ENCODE measurements around the gene COL19A1. TPM values are rescaled to one million over a fixed set of nuclear protein-coding genes. Genes with fewer than 3 reads are reported as not detected.

The COL19A1 gene
- polyA plus RNA-seq, 1 of the 3 experiments (the other 2 are of a cell fraction), result 0.15 TPM

GRCh38 chr6:70099732-70100131 is 233.4 kb downstream of the COL19A1 start:
- no peaks in the 10 kb centered on the region for H3K9me3 ChIP-seq
- H3K4me1 ChIP-seq (ENCODE audit: control insufficient read depth in 1 of 2, insufficient read depth in 2 of 2, low read depth in 1 of 2, low read length in 1 of 2), result no peaks in the 10 kb centered on the region; a peak in 1 of 4 replicates
- H3K4me2 ChIP-seq, result no peak overlapping the region
- H3K9ac ChIP-seq, result no peak overlapping the region
- H3K27me3 ChIP-seq (ENCODE audit: insufficient read depth), result no peaks in the 10 kb centered on the region
- no peaks in the 10 kb centered on the region for H3K79me2 ChIP-seq (ENCODE audit: insufficient read depth)
- H2AFZ ChIP-seq (ENCODE audit: low read depth), result no peak overlapping the region
- no peaks in the 10 kb centered on the region for H4K20me1 ChIP-seq (ENCODE audit: insufficient read depth)
- no peaks in the 10 kb centered on the region for H3F3A ChIP-seq (replicated peaks; ENCODE audit: insufficient read depth)
- H3K36me3 ChIP-seq (replicated peaks in 1 of 2; ENCODE audit: control insufficient read depth in 1 of 2, insufficient read depth in 2 of 2, low read length in 1 of 2), result no peaks in the 10 kb centered on the region
- CTCF ChIA-PET, result no interaction called here
- POLR2A ChIA-PET, result no interaction called here
- H3K9me2 ChIP-seq, result no peaks in the 10 kb centered on the region
- H3K27ac ChIP-seq (ENCODE audit: low read depth in 2 of 2, low read length in 1 of 2), result no peak overlapping the region
- no peak overlapping the region for H3K4me3 ChIP-seq (ENCODE audit: low read depth in 2 of 2, low read length in 1 of 2)
- DNase-seq, result no peak
- TF ChIP-seq USF1 (IDR thresholded peaks at IDR 0.05; ENCODE audit: borderline replicate concordance, low read depth) (no peak), GABPA (IDR thresholded peaks at IDR 0.05; ENCODE audit: low read depth) (no peak), EP300 (IDR thresholded peaks at IDR 0.05; ENCODE audit: borderline replicate concordance in 1 of 2, low read depth in 1 of 2, low read length in 1 of 2) (no peak), MAX (IDR thresholded peaks at IDR 0.05; ENCODE audit: low read depth) (no peak), FOXJ3 (CRISPR knock-in tag; IDR thresholded peaks at IDR 0.05) (no peak), GATA2 (CRISPR knock-in tag; IDR thresholded peaks at IDR 0.05) (no peak), TAF1 (IDR thresholded peaks at IDR 0.05; ENCODE audit: borderline replicate concordance, low read depth, low read length) (no peak)
- WGBS (ENCODE audit: low lambda C conversion rate), result 80% methylated on average over 3 of the region's 3 CpGs

GRCh38 chr6:70103798-70104197 is 237.4 kb downstream of the COL19A1 start:
- ChIA-PET CTCF (interaction anchor here (0.7 to 1.9 kb wide), 5 partner anchors 9 to 373 kb away, joined by 3 to 6 read pairs (median 3); no protein-coding TSS in a partner anchor), POLR2A (no interaction called here)
- no peak overlapping the region for H2AFZ ChIP-seq (ENCODE audit: low read depth)
- no peak overlapping the region for H3K4me2 ChIP-seq
- no peaks in the 10 kb centered on the region for H3K79me2 ChIP-seq (ENCODE audit: insufficient read depth)
- no peak for DNase-seq
- H3K4me1 ChIP-seq (ENCODE audit: control insufficient read depth in 1 of 2, insufficient read depth in 2 of 2, low read depth in 1 of 2, low read length in 1 of 2), result no peaks in the 10 kb centered on the region; a peak in 1 of 4 replicates
- H4K20me1 ChIP-seq (ENCODE audit: insufficient read depth), result no peaks in the 10 kb centered on the region
- no peak overlapping the region for H3K27ac ChIP-seq (ENCODE audit: low read depth in 2 of 2, low read length in 1 of 2)
- WGBS (ENCODE audit: low lambda C conversion rate), result 81% methylated on average over 1 of the region's 1 CpG
- H3F3A ChIP-seq (replicated peaks; ENCODE audit: insufficient read depth), result no peaks in the 10 kb centered on the region
- H3K36me3 ChIP-seq (replicated peaks in 1 of 2; ENCODE audit: control insufficient read depth in 1 of 2, insufficient read depth in 2 of 2, low read length in 1 of 2), result no peaks in the 10 kb centered on the region
- peak; percentile 51 for TF ChIP-seq CTCF (IDR thresholded peaks at IDR 0.05)
- no peak for TF ChIP-seq USF1 (IDR thresholded peaks at IDR 0.05; ENCODE audit: borderline replicate concordance, low read depth)
- no peaks in the 10 kb centered on the region for H3K9me2 ChIP-seq
- H3K27me3 ChIP-seq (ENCODE audit: insufficient read depth), result no peaks in the 10 kb centered on the region
- H3K9me3 ChIP-seq, result no peaks in the 10 kb centered on the region
- H3K9ac ChIP-seq, result no peak overlapping the region
- no peak overlapping the region for H3K4me3 ChIP-seq (ENCODE audit: low read depth in 2 of 2, low read length in 1 of 2)

Measured in SK-N-SH (cell line).